IMR-90 (cell line): Measurements from ENCODE around the gene NEK5.
"Not testable (repeated sequence)": the region's sequence is repeated elsewhere in the genome, so short reads cannot be mapped to it uniquely, and the experiment has no call there.

ENCODE experiments used
- BHLHE40 ChIP-seq: fragments of 150-350 bp; IDR thresholded peaks from 2 replicates; pipeline ENCODE4 v1.6.1; 2016; ENCODE audit warnings: mild to moderate bottlenecking, low read depth, low read length
- CEBPB ChIP-seq: IDR thresholded peaks from 2 replicates; pipeline ENCODE4 v1.6.1; 2012; ENCODE audit warnings: low read depth, low read length, improper control_type of control experiment
- CHD1 ChIP-seq: IDR thresholded peaks from 2 replicates; pipeline ENCODE4 v1.6.1; 2012; ENCODE audit warnings: low read depth, low read length, improper control_type of control experiment
- MXI1 ChIP-seq: IDR thresholded peaks from 2 replicates; pipeline ENCODE4 v1.6.1; 2012; ENCODE audit warnings: low read depth, mild to moderate bottlenecking, low read length, moderate library complexity, borderline replicate concordance
- POLR2A ChIP-seq: IDR thresholded peaks from 2 replicates; pipeline ENCODE4 v1.6.1; 2012; ENCODE audit warnings: mild to moderate bottlenecking, low read depth, low read length
- RAD21 ChIP-seq: IDR thresholded peaks from 2 replicates; pipeline ENCODE4 v1.6.1; 2012; ENCODE audit warnings: low read length, improper control_type of control experiment
- SMC3 ChIP-seq: fragments of 150-350 bp; IDR thresholded peaks from 2 replicates; pipeline ENCODE4 v1.6.1; 2016; ENCODE audit warnings: low read depth, mild to moderate bottlenecking, antibody characterized with exemption, low read length, moderate library complexity
- TF ChIP-seq, protein P1 (sequence below): conservative IDR thresholded peaks from 2 replicates; pipeline ENCODE4 v1.5.1; 2012; ENCODE audit warnings: mild to moderate bottlenecking, low read depth, low read length, improper control_type of control experiment
- TF ChIP-seq, protein P2 (sequence below): fragments of 150-350 bp; IDR thresholded peaks from 2 replicates; pipeline ENCODE4 v1.6.1; 2017; ENCODE audit warnings: mild to moderate bottlenecking, antibody characterized with exemption, low read length, low read depth

GRCh38 chr13:52171686-52172085 lies 42.8 kb upstream of the NEK5 start:
- TF ChIP-seq, protein P1, sequence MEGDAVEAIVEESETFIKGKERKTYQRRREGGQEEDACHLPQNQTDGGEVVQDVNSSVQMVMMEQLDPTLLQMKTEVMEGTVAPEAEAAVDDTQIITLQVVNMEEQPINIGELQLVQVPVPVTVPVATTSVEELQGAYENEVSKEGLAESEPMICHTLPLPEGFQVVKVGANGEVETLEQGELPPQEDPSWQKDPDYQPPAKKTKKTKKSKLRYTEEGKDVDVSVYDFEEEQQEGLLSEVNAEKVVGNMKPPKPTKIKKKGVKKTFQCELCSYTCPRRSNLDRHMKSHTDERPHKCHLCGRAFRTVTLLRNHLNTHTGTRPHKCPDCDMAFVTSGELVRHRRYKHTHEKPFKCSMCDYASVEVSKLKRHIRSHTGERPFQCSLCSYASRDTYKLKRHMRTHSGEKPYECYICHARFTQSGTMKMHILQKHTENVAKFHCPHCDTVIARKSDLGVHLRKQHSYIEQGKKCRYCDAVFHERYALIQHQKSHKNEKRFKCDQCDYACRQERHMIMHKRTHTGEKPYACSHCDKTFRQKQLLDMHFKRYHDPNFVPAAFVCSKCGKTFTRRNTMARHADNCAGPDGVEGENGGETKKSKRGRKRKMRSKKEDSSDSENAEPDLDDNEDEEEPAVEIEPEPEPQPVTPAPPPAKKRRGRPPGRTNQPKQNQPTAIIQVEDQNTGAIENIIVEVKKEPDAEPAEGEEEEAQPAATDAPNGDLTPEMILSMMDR: not testable (repeated sequence)
- TF ChIP-seq, protein P2, sequence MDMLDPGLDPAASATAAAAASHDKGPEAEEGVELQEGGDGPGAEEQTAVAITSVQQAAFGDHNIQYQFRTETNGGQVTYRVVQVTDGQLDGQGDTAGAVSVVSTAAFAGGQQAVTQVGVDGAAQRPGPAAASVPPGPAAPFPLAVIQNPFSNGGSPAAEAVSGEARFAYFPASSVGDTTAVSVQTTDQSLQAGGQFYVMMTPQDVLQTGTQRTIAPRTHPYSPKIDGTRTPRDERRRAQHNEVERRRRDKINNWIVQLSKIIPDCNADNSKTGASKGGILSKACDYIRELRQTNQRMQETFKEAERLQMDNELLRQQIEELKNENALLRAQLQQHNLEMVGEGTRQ: not testable (repeated sequence)
- TF ChIP-seq POLR2A, RAD21, CHD1, BHLHE40, SMC3, MXI1, CEBPB: not testable (repeated sequence)
